Right renal cortex interstitium (tissue), 3 donors: ENCODE measurements around the gene KCTD13. TPM values are rescaled to one million over a fixed set of nuclear protein-coding genes. Genes with fewer than 3 reads are reported as not detected.
"Not testable (repeated sequence)": the region's sequence is repeated elsewhere in the genome, so short reads cannot be mapped to it uniquely, and the experiment has no call there.

Source experiments
- DNase-seq, 3 donors: peaks; one replicate each; pipeline ENCODE4 v3.0.0-alpha.2; 2013; ENCODE audit warnings: low read depth in 3 of 3, low spot score in 2 of 3
- polyA plus RNA-seq, 3 donors: library from polyadenylated mRNA; unstranded; fragments of 120-200 nt; gene quantifications; one replicate each; pipeline ENCODE4 v1.2.1, GENCODE V29; 2013; ENCODE audit not compliant: insufficient read length in 3 of 3

Gene KCTD13
- 10 to 100 TPM; 13.8 to 15.7 (median 14.2) TPM for polyA plus RNA-seq

GRCh38 chr16:29925781-29926710, at the start of gene KCTD13:
KCTD13 (minus strand) TSS chr16:29926226; CDS start chr16:29926033, 193 bp downstream.
- DNase-seq: peak; percentile 82 to 85 (median 82)

GRCh38 chr16:29975134-29975538, 49.1 kb upstream of the KCTD13 start:
- no peak for DNase-seq

GRCh38 chr16:29974291-29975133, 48.5 kb upstream of the KCTD13 start:
- no peak for DNase-seq

- DNase-seq: peak; percentile 92 to 97 (median 97)
These were observed 47.6 kb upstream of the KCTD13 start, which contains the start of gene TAOK2 for GRCh38 chr16:29973384-29974246. TAOK2 (plus strand) TSS chr16:29973868; CDS start chr16:29977773, 3,905 bp downstream.

- no peak for DNase-seq
These were observed 47.0 kb upstream of the KCTD13 start for GRCh38 chr16:29972992-29973383.

- DNase-seq: no peak
These were observed 46.5 kb upstream of the KCTD13 start for GRCh38 chr16:29972500-29972899.

- DNase-seq: no peak
These were observed 45.3 kb upstream of the KCTD13 start for GRCh38 chr16:29971304-29971703.

GRCh38 chr16:29968205-29968604, 42.2 kb upstream of the KCTD13 start:
- no peak for DNase-seq

- no peak for DNase-seq
These were observed 37.2 kb upstream of the KCTD13 start for GRCh38 chr16:29963021-29963743.

- DNase-seq: no peak
These were observed 36.4 kb upstream of the KCTD13 start for GRCh38 chr16:29962344-29962994.

- DNase-seq: peak; percentile 72 to 89 (median 82)
These were observed 35.7 kb upstream of the KCTD13 start, which contains the start of gene TMEM219 for GRCh38 chr16:29961479-29962343. TMEM219 (plus strand) TSS chr16:29962079; CDS start chr16:29963144, 1,065 bp downstream.

- DNase-seq: no peak
These were observed 35.1 kb upstream of the KCTD13 start for GRCh38 chr16:29961127-29961478.

GRCh38 chr16:29959821-29960220, 33.8 kb upstream of the KCTD13 start:
- DNase-seq: not testable (repeated sequence)

- no peak for DNase-seq
These were observed 33.3 kb upstream of the KCTD13 start for GRCh38 chr16:29959293-29959692.

GRCh38 chr16:29958756-29959155, 32.7 kb upstream of the KCTD13 start:
- DNase-seq: no peak

- no peak for DNase-seq
These were observed 25.8 kb upstream of the KCTD13 start for GRCh38 chr16:29951625-29952365.

- DNase-seq: no peak
These were observed 24.9 kb upstream of the KCTD13 start for GRCh38 chr16:29950806-29951461.
